Fibroblast of mammary gland (primary cell): ENCODE results near the gene MBD5.

Experiments used
- DNase-seq: peaks from one replicate; pipeline ENCODE4 v3.0.0-alpha.2; 2010; ENCODE audit warnings: low read depth
- H3K4me3 ChIP-seq: 2 replicates; pipeline ENCODE4 v1.5.1; 2011; ENCODE audit warnings: low read depth, mild to moderate bottlenecking, low read length, moderate library complexity; ENCODE audit not compliant: control insufficient read depth
- CTCF ChIP-seq: conservative IDR thresholded peaks from 2 replicates; pipeline ENCODE4 v1.5.1; 2011; ENCODE audit warnings: low read depth, low read length, inconsistent platforms; ENCODE audit not compliant: control insufficient read depth, insufficient read depth

The MBD5 gene

GRCh38 chr2:148044322-148044721 lies 23.4 kb downstream of the MBD5 start:
- TF ChIP-seq CTCF, result no peak
- no peak for DNase-seq
- H3K4me3 ChIP-seq, result no peak overlapping the region

- TF ChIP-seq CTCF, result no peak
- no peak for DNase-seq
Observed at GRCh38 chr2:148046802-148047201, 25.9 kb downstream of the MBD5 start.

GRCh38 chr2:148048475-148049221 lies 27.8 kb downstream of the MBD5 start:
- no peak for TF ChIP-seq CTCF
- DNase-seq, result peak; percentile 37
- no peak overlapping the region for H3K4me3 ChIP-seq

More at GRCh38 chr2:148046802-148047201, 25.9 kb downstream of the MBD5 start:
- no peak overlapping the region for H3K4me3 ChIP-seq

GRCh38 chr2:148049284-148049683 lies 28.4 kb downstream of the MBD5 start:
- no peak overlapping the region for H3K4me3 ChIP-seq
- no peak for DNase-seq
- TF ChIP-seq CTCF, result no peak

- no peak overlapping the region for H3K4me3 ChIP-seq
- no peak for DNase-seq
- no peak for TF ChIP-seq CTCF
Observed at GRCh38 chr2:148052687-148053086, 31.8 kb downstream of the MBD5 start.

- TF ChIP-seq CTCF, result no peak
- H3K4me3 ChIP-seq, result no peak overlapping the region
- peak; percentile 31 for DNase-seq
Observed at GRCh38 chr2:148058641-148059040, 37.8 kb downstream of the MBD5 start.

GRCh38 chr2:148063633-148064032 lies 42.7 kb downstream of the MBD5 start:
- no peak for DNase-seq
- no peak for TF ChIP-seq CTCF
- no peak overlapping the region for H3K4me3 ChIP-seq
